Caco-2 (cell line): Measurements from ENCODE around the gene SEZ6L. TPM values are rescaled to one million over a fixed set of nuclear protein-coding genes. Genes with fewer than 3 reads are reported as not detected.

Experiments used
- BruUV-seq: library from RNA; stranded (reverse); fragments of 400-500 nt; replicated peaks from 2 replicates; lab custom pipeline; 2021; lab: Mats Ljungman, UMichigan
- CTCF ChIA-PET: fragments of 300-600 bp; sonication (Branson Sonifier 250); formaldehyde crosslinking; loops from one replicate; lab custom pipeline; 2022; ENCODE audit warnings: antibody characterized with exemption; lab: Charles Lee
- POLR2A ChIA-PET: fragments of 300-600 bp; sonication (Branson Sonifier 250); formaldehyde crosslinking; loops from one replicate; lab custom pipeline; 2022; ENCODE audit warnings: antibody characterized with exemption; lab: Charles Lee
- DNase-seq, 2 experiments: peaks; one replicate each; pipeline versions ENCODE4 v3.0.0 to v3.0.0-alpha.2; 2020 to 2022
- H3K27me3 ChIP-seq: replicated peaks from 2 replicates; pipeline ENCODE4 v1.6.0; 2011; ENCODE audit warnings: low read length; ENCODE audit not compliant: control insufficient read depth, insufficient read depth
- H3K36me3 ChIP-seq: 2 replicates; pipeline ENCODE4 v1.5.1; 2011; ENCODE audit warnings: low read length; ENCODE audit not compliant: control insufficient read depth, insufficient read depth
- H3K4me1 ChIP-seq: fragments of 250-450 bp; sonication (Bioruptor Pico); 2 replicates; pipeline ENCODE4 v1.5.1; 2020; ENCODE audit warnings: mild to moderate bottlenecking
- H3K4me3 ChIP-seq: 2 replicates; pipeline ENCODE4 v1.5.1; 2011; ENCODE audit warnings: low read depth, mild to moderate bottlenecking, control low read depth, low read length
- H3K9me3 ChIP-seq: fragments of 250-450 bp; sonication (Bioruptor Pico); 2 replicates; pipeline ENCODE4 v1.5.1; 2020; ENCODE audit warnings: mild to moderate bottlenecking, moderate library complexity
- H3K27ac Mint-ChIP-seq: one replicate; pipeline ENCODE4 v1.8.0; 2022; ENCODE audit warnings: mixed read lengths; ENCODE audit not compliant: unreplicated experiment
- H3K27me3 Mint-ChIP-seq: one replicate; pipeline ENCODE4 v1.8.0; 2022; ENCODE audit warnings: mixed read lengths; ENCODE audit not compliant: insufficient read depth, unreplicated experiment
- H3K36me3 Mint-ChIP-seq: one replicate; pipeline ENCODE4 v1.8.0; 2022; ENCODE audit warnings: mild to moderate bottlenecking, mixed read lengths; ENCODE audit not compliant: insufficient read depth, unreplicated experiment
- H3K4me1 Mint-ChIP-seq: one replicate; pipeline ENCODE4 v1.8.0; 2022; ENCODE audit warnings: low read depth, mixed read lengths; ENCODE audit not compliant: unreplicated experiment
- H3K4me3 Mint-ChIP-seq: one replicate; pipeline ENCODE4 v1.8.0; 2022; ENCODE audit warnings: mild to moderate bottlenecking, moderate library complexity, mixed read lengths; ENCODE audit not compliant: unreplicated experiment
- H3K9me3 Mint-ChIP-seq: one replicate; pipeline ENCODE4 v1.8.0; 2022; ENCODE audit warnings: mixed read lengths; ENCODE audit not compliant: unreplicated experiment
- intact Hi-C: fragments of 100-400 bp; cut with micrococcal nuclease; formaldehyde crosslinking; loops from one replicate; pipeline ENCODE4 v1.10.0; 2022; ENCODE audit not compliant: unreplicated experiment
- total RNA-seq: library from RNA; stranded (reverse); gene quantifications from 2 replicates; pipeline ENCODE4 v1.2.3, GENCODE V29; 2022
- TF ChIP-seq, protein P1 (sequence below), 2 experiments: fragments of 200-600 bp in 1 of 2; IDR thresholded peaks; 1 replicate in 1 of 2; 2 replicates in 1 of 2; pipeline versions ENCODE4 v1.5.1 to v1.8.0; 2011 to 2022; ENCODE audit warnings: antibody characterized with exemption in 1 of 2, control low read depth in 1 of 2, inconsistent platforms in 1 of 2, low read depth in 1 of 2, low read length in 1 of 2, mild to moderate bottlenecking in 1 of 2, moderate library complexity in 1 of 2; ENCODE audit not compliant: insufficient read depth in 1 of 2, severe bottlenecking in 1 of 2, unreplicated experiment in 1 of 2

Gene SEZ6L
- total RNA-seq, 1 experiment from 2014 or later, result not detected

DNA sequence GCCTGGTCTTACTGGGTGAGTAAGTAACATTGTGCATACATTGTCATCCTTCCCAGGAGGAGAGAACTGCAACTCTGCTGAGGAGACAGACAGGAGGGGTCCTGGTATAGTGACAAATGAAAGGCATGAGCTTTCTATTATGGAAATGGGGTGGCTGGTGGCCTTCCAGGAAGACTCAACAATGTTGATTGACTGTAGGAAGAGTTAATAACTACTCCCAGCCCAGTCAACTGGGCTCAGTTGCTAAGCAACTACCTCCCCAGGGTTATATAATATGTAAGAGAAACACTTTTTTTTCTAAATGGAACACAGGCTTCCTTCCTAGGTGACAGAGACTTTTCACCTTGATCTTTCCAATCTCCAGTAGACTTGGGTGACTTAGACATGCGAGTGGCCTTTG, 28.2 kb downstream of the SEZ6L start:
- POLR2A ChIA-PET, result no interaction called here
- Histone ChIP-seq H3K9me3 (no peaks in the 10 kb centered on the region), H3K27me3 (no peaks in the 10 kb centered on the region), H3K4me3 (no peak overlapping the region), H3K36me3 (no peaks in the 10 kb centered on the region), H3K4me1 (no peaks in the 10 kb centered on the region)
- H3K4me3 Mint-ChIP-seq, result no peak overlapping the region
- no TSS peak for BruUV-seq
- TF ChIP-seq, protein P1, sequence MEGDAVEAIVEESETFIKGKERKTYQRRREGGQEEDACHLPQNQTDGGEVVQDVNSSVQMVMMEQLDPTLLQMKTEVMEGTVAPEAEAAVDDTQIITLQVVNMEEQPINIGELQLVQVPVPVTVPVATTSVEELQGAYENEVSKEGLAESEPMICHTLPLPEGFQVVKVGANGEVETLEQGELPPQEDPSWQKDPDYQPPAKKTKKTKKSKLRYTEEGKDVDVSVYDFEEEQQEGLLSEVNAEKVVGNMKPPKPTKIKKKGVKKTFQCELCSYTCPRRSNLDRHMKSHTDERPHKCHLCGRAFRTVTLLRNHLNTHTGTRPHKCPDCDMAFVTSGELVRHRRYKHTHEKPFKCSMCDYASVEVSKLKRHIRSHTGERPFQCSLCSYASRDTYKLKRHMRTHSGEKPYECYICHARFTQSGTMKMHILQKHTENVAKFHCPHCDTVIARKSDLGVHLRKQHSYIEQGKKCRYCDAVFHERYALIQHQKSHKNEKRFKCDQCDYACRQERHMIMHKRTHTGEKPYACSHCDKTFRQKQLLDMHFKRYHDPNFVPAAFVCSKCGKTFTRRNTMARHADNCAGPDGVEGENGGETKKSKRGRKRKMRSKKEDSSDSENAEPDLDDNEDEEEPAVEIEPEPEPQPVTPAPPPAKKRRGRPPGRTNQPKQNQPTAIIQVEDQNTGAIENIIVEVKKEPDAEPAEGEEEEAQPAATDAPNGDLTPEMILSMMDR (IDR thresholded peaks at IDR 0.05; ENCODE audit: insufficient read depth in 1 of 2, low read depth in 1 of 2, low read length in 1 of 2, severe bottlenecking in 1 of 2, unreplicated experiment in 1 of 2), result no peak
- CTCF ChIA-PET, result no interaction called here
- H3K27ac Mint-ChIP-seq, result no peak overlapping the region
- H3K9me3 Mint-ChIP-seq, result no peaks in the 10 kb centered on the region
- no peaks in the 10 kb centered on the region for H3K36me3 Mint-ChIP-seq
- intact Hi-C loops, result no loop called here
- peaks cover 10% of the 10 kb centered on the region for H3K27me3 Mint-ChIP-seq
- no peak for DNase-seq
- no peaks in the 10 kb centered on the region for H3K4me1 Mint-ChIP-seq

DNA sequence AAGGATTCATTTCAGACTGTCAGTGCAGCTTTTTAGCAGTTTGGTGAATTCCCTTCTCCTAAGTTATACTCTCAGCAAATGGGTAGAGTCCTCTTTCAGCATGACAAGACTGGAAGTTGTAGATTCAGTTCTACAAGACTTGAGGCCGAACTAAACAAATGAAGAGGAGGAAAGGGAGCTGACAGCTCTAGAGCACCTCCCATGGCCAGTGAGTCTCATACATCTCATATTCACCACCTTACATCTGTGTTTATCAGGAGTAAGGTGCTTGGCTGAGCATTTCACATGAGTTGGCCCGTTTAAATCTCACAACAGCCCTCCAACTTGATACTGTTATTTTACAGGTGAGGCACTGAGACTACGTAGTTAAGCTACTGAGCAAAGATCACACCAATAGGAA, 30.4 kb downstream of the SEZ6L start:
- no TSS peak for BruUV-seq
- no peaks in the 10 kb centered on the region for H3K4me1 Mint-ChIP-seq
- H3K4me3 Mint-ChIP-seq, result no peak overlapping the region
- no peaks in the 10 kb centered on the region for H3K36me3 ChIP-seq
- H3K4me3 ChIP-seq, result no peak overlapping the region
- POLR2A ChIA-PET, result no interaction called here
- intact Hi-C loops, result no loop called here
- TF ChIP-seq, protein P1 (IDR thresholded peaks at IDR 0.05; ENCODE audit: insufficient read depth in 1 of 2, low read depth in 1 of 2, low read length in 1 of 2, severe bottlenecking in 1 of 2, unreplicated experiment in 1 of 2), result no peak
- H3K27ac Mint-ChIP-seq, result no peak overlapping the region
- CTCF ChIA-PET, result no interaction called here
- no peak for DNase-seq
- H3K9me3 ChIP-seq, result no peaks in the 10 kb centered on the region
- no peaks in the 10 kb centered on the region for H3K9me3 Mint-ChIP-seq
- no peaks in the 10 kb centered on the region for H3K36me3 Mint-ChIP-seq
- no peaks in the 10 kb centered on the region for H3K4me1 ChIP-seq
- no peaks in the 10 kb centered on the region for H3K27me3 ChIP-seq
- H3K27me3 Mint-ChIP-seq, result peaks cover 7% of the 10 kb centered on the region

DNA sequence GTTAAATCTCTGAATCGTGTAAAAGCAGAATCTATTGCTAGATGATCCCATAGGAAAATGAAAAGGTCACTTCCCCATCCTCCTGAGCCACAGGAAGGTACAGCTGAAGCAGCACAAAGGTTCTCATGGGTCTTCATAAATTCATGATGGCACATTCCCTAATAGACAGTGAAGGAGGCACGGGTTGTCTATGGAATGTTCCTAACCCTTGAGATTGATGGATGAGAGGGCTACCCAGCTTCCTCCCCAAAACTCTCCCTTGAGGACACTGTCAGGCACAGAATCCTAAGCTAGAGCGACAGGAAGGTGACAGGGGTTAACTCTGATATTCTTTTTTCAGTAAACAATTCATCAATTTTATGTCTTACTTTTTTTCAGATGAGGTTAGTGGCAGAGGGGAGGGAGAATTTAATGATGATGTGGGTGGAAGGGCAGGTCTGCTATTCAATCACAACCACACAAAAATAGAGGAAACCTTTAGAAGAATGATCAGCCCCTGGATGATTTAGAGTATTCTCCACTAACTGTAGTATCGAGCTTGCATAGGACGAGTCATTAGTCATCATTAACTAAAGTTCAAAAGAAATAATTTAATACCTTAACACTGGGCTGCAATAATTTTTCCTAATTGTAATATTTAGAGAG, 33.1 kb downstream of the SEZ6L start:
- intact Hi-C loops, result no loop called here
- no TSS peak for BruUV-seq
- ChIA-PET POLR2A (no interaction called here), CTCF (no interaction called here)
- H3K27me3 Mint-ChIP-seq, result peaks cover 15% of the 10 kb centered on the region
- no peaks in the 10 kb centered on the region for H3K9me3 Mint-ChIP-seq
- no peak overlapping the region for H3K4me3 Mint-ChIP-seq
- no peaks in the 10 kb centered on the region for H3K4me1 ChIP-seq
- TF ChIP-seq, protein P1 (IDR thresholded peaks at IDR 0.05; ENCODE audit: insufficient read depth in 1 of 2, low read depth in 1 of 2, low read length in 1 of 2, severe bottlenecking in 1 of 2, unreplicated experiment in 1 of 2), result no peak
- H3K9me3 ChIP-seq, result no peaks in the 10 kb centered on the region
- H3K36me3 ChIP-seq, result no peaks in the 10 kb centered on the region
- H3K36me3 Mint-ChIP-seq, result no peaks in the 10 kb centered on the region
- no peaks in the 10 kb centered on the region for H3K4me1 Mint-ChIP-seq
- H3K4me3 ChIP-seq, result no peak overlapping the region
- H3K27ac Mint-ChIP-seq, result no peak overlapping the region
- no peaks in the 10 kb centered on the region for H3K27me3 ChIP-seq
- no peak for DNase-seq
